Chondrocyte (in vitro differentiated cells): ENCODE measurements around the gene IQSEC3. TPM values are rescaled to one million over a fixed set of nuclear protein-coding genes. Genes with fewer than 3 reads are reported as not detected.
A peak's percentile ranks its signal among the peaks of the same experiment; 100 is the strongest.

Experiments used
- DNase-seq: peaks from one replicate; pipeline ENCODE4 v3.0.0; 2021; ENCODE audit warnings: mixed read lengths, low spot score
- H3K27ac Mint-ChIP-seq: one replicate; pipeline ENCODE4 v1.8.0; 2021; ENCODE audit warnings: mild to moderate bottlenecking, moderate library complexity, mixed read lengths; ENCODE audit not compliant: unreplicated experiment
- H3K27me3 Mint-ChIP-seq: 2 replicates; pipeline ENCODE4 v1.8.0; 2021; ENCODE audit warnings: low read depth, mixed read lengths
- H3K36me3 Mint-ChIP-seq: 2 replicates; pipeline ENCODE4 v1.8.0; 2021; ENCODE audit warnings: low read depth, mixed read lengths
- H3K4me1 Mint-ChIP-seq: 2 replicates; pipeline ENCODE4 v1.8.0; 2021; ENCODE audit warnings: low read depth, mild to moderate bottlenecking, mixed read lengths
- H3K4me3 Mint-ChIP-seq: one replicate; pipeline ENCODE4 v1.8.0; 2021; ENCODE audit warnings: mild to moderate bottlenecking, moderate library complexity, mixed read lengths; ENCODE audit not compliant: unreplicated experiment
- H3K9me3 Mint-ChIP-seq: 2 replicates; pipeline ENCODE4 v1.8.0; 2021; ENCODE audit warnings: low read depth, mixed read lengths
- total RNA-seq: library from RNA; stranded (reverse); gene quantifications from 3 replicates; pipeline ENCODE4 v1.2.1, GENCODE V29; 2021
- TF ChIP-seq, protein P1 (sequence below): fragments of 200-600 bp; sonication (generic); IDR thresholded peaks from 2 replicates; pipeline ENCODE4 v1.5.0; 2021; ENCODE audit warnings: antibody characterized with exemption, mild to moderate bottlenecking, moderate library complexity

Gene IQSEC3
- total RNA-seq, 1 donor from 2014 or later: not detected

DNA sequence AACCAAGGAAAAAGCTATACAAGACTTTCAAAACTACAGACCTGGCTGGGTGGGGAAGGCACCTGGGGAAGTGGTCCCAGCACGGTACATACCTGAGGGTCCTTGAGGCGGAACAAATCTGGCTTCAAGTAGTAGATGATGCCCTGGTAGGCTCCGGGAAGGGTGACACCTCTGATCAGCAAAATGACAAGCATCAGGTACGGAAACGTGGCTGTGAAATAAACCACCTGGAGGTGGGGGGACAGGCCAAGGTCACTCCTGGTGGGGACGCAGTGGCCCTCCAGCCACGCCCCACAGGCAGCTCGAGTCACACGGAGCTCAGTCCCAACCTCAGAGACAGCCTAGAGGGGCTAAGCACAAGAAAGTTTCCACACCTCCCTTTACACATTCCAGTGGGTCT lies 132.1 kb downstream of the IQSEC3 start:
- Mint-ChIP-seq H3K9me3 (no peaks in the 10 kb centered on the region), H3K27ac (no peak overlapping the region), H3K36me3 (no peaks in the 10 kb centered on the region), H3K4me3 (no peak overlapping the region), H3K27me3 (peaks cover 50% of the 10 kb centered on the region), H3K4me1 (peaks cover 11% of the 10 kb centered on the region)
- TF ChIP-seq, protein P1, sequence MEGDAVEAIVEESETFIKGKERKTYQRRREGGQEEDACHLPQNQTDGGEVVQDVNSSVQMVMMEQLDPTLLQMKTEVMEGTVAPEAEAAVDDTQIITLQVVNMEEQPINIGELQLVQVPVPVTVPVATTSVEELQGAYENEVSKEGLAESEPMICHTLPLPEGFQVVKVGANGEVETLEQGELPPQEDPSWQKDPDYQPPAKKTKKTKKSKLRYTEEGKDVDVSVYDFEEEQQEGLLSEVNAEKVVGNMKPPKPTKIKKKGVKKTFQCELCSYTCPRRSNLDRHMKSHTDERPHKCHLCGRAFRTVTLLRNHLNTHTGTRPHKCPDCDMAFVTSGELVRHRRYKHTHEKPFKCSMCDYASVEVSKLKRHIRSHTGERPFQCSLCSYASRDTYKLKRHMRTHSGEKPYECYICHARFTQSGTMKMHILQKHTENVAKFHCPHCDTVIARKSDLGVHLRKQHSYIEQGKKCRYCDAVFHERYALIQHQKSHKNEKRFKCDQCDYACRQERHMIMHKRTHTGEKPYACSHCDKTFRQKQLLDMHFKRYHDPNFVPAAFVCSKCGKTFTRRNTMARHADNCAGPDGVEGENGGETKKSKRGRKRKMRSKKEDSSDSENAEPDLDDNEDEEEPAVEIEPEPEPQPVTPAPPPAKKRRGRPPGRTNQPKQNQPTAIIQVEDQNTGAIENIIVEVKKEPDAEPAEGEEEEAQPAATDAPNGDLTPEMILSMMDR: no peak
- no peak for DNase-seq

DNA sequence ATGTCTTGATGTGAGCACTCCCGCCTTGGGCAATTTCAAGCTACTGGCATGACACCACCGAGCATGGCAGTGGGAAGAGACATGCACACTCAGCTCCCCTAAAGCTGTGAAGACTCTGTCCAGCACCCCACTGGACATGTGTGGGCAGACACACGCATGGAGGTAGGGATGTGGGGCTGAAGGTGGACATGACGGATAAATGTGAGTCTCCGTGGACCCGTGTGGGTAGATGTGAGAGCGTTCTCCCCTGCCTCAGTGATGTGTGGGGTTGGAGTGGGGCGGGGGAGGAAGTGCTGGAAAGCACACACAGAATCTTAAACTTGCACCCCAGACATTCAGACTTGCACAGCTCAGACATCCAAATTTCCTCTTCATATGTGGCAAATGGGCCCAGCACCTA lies 134.8 kb downstream of the IQSEC3 start:
- Mint-ChIP-seq H3K27ac (no peak overlapping the region), H3K4me1 (peaks cover 15% of the 10 kb centered on the region), H3K36me3 (no peaks in the 10 kb centered on the region), H3K27me3 (peaks cover 49% of the 10 kb centered on the region), H3K4me3 (no peak overlapping the region), H3K9me3 (no peaks in the 10 kb centered on the region)
- no peak for DNase-seq
- TF ChIP-seq, protein P1: no peak

DNA sequence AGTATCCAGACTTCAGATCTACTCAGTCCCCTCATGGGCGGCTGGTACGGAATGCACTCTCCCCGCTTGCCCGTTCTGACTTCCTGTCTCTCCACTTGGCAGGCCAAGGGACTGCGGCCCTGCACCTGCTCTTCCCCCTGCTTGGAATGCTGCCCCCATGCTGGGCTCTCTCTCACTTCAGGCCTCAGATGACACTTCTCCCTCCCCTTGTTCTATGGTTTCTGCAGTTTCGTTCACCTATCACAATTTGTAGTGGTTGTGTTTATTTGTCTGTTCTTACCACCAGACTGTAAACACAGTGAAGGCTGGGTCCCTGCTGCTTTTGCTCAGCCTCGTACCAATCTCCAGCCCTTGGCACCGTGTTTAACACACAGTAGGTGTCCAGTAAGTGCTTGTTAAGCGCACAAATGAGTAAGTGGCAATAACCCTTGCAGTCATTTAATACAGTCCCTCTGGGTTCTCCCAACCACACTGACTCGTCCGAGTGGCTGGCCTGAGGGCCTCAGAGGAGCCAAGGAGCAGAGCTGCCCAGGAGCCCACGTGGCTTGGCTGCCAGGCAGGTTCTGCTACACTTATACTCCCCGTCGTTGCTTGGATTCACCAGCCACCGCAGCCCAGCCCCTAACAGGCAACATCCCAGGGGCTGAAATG lies 135.6 kb downstream of the IQSEC3 start:
- H3K36me3 Mint-ChIP-seq: no peaks in the 10 kb centered on the region
- H3K27ac Mint-ChIP-seq: no peak overlapping the region
- no peak for DNase-seq
- H3K27me3 Mint-ChIP-seq: peaks cover 50% of the 10 kb centered on the region
- peaks cover 15% of the 10 kb centered on the region for H3K4me1 Mint-ChIP-seq
- TF ChIP-seq, protein P1: no peak
- peak overlapping the region; percentile 37 for H3K4me3 Mint-ChIP-seq
- H3K9me3 Mint-ChIP-seq: no peaks in the 10 kb centered on the region

DNA sequence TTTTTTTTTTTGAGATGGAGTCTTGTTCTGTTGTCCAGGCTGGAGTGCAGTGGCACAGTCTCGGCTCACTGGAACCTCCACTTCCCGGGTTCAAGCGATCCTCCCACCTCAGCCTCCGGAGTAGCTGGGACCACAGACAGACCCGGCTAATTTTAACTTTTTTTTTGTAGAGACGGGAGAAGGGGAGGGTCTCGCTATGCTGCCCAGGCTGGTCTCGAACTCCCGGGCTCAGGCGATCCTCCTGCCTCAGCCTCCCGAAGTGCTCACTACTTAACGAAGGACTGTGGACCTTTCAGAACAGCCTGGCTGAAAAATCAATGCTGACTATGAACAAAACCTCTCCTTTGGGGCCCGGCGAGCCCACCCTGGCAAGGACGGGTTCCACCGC lies 136.5 kb downstream of the IQSEC3 start:
- no peaks in the 10 kb centered on the region for H3K9me3 Mint-ChIP-seq
- H3K27ac Mint-ChIP-seq: no peak overlapping the region
- H3K4me3 Mint-ChIP-seq: peak overlapping the region; percentile 19
- peaks cover 15% of the 10 kb centered on the region for H3K4me1 Mint-ChIP-seq
- peaks cover 47% of the 10 kb centered on the region for H3K27me3 Mint-ChIP-seq
- no peaks in the 10 kb centered on the region for H3K36me3 Mint-ChIP-seq
- TF ChIP-seq, protein P1: no peak
- no peak for DNase-seq

DNA sequence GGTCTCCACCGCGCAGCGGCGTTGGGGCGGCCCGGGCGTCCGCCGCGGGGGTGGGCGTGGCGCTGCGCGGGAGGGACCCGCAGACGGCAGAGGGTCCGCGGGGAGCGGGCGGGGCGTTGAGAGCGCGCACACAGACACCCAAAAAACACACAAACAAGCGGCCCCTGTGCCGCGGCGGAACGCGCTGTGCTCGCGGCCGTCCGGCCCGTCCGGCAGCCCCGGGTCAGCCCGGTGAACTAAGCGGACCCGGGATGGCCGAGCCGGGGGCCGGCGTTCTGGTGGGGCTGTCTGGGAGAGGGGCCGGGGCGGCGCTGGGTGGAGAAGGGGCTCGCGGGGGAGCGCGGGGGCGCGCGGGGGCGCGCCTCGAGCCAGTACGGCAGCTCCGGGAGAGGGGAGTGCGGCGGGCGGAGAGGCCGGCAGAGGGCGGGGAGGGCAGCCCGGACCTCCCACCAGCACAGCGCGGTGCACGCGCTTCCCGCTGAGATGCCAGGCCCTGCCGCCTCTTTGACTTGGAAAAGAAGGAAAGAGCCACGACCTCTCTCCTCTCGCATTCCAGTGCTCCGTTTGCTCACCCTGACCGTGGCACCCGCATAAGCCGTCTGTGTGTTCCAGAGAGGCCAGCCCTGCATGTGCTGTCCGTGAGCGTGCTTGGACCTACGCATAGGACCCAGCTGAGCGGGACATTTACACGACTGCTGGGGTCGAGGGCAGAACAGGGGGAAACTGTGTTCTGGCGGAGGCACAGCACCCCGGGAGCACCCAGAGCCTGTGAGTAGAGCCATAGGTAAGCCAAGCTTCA lies 137.1 kb downstream of the IQSEC3 start:
- Mint-ChIP-seq H3K4me1 (peaks cover 15% of the 10 kb centered on the region), H3K27me3 (peaks cover 48% of the 10 kb centered on the region), H3K4me3 (peak overlapping the region; percentile 61), H3K9me3 (no peaks in the 10 kb centered on the region), H3K36me3 (peaks cover 2% of the 10 kb centered on the region), H3K27ac (no peak overlapping the region)
- TF ChIP-seq, protein P1: peak; percentile 61
- no peak for DNase-seq
